ENCODE data around the gene LRRC28. TPM values are rescaled to one million over a fixed set of nuclear protein-coding genes. Genes with fewer than 3 reads are reported as not detected.

The LRRC28 gene
- total and polyA plus RNA-seq, 9 of the 15 experiments (the other 6 are each of a cell fraction or from before 2014, with no cell fraction given): 5.5 to 17.4 (median 7.9) TPM

GRCh38 chr15:99291643-99292042 is 40.4 kb downstream of the LRRC28 start (continued):
- TF ChIP-seq CLOCK (CRISPR knock-in tag; IDR thresholded peaks at IDR 0.05; ENCODE audit: borderline replicate concordance) (no peak), IRF1 (CRISPR knock-in tag; IDR thresholded peaks at IDR 0.05; ENCODE audit: borderline replicate concordance) (no peak), ZNF511 (CRISPR knock-in tag; IDR thresholded peaks at IDR 0.05) (no peak), CHAMP1 (IDR thresholded peaks at IDR 0.05) (no peak), POLR2AphosphoS5 (IDR thresholded peaks at IDR 0.05; ENCODE audit: control insufficient read depth, insufficient read depth, low read depth, low read length) (no peak)

All from K562 (cell line).